Measurements from ENCODE around the gene GHR.

GHR gene

DNA sequence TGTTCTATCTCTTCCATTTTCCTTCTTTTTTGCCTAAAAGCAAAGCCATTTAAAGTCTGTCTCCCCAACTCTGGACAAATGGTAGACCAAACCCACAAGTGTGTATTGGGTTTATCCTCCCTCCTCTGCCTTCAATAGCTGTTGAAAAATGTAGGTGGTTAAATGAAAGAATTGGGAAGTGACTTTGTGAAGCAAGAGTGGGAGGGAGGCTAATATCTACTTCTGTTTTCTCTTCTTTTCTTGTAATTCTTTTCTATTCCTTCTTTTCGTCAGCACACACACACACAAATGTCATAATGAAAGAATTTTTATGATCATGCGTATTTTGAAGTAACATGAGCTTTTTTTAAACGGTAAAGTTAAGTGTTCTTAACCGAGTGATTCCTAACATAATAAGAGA is 337.2 kb downstream of the GHR start:
- no peaks in the 10 kb centered on the region for H3F3A ChIP-seq (ENCODE audit: insufficient read depth, low read length)
- H3K27ac ChIP-seq (ENCODE audit: low read length): no peak overlapping the region
- H3K4me2 ChIP-seq (ENCODE audit: low read depth, low read length): no peak overlapping the region
- no peaks in the 10 kb centered on the region for H3K27me3 ChIP-seq (replicated peaks; ENCODE audit: insufficient read depth, low read length)
- H2AFZ ChIP-seq (ENCODE audit: low read length): no peak overlapping the region
- H3K4me1 ChIP-seq (ENCODE audit: low read length): no peaks in the 10 kb centered on the region
- no peak overlapping the region for H3K4me3 ChIP-seq (ENCODE audit: low read length)
- no peak overlapping the region for H3K9ac ChIP-seq (ENCODE audit: low read length)
- no peaks in the 10 kb centered on the region for H3K79me2 ChIP-seq (ENCODE audit: low read length)
- no peaks in the 10 kb centered on the region for H3K9me3 ChIP-seq (replicated peaks; ENCODE audit: insufficient read depth, low read length)
- H4K20me1 ChIP-seq (ENCODE audit: insufficient read depth, low read length): no peaks in the 10 kb centered on the region
- H3K36me3 ChIP-seq (replicated peaks; ENCODE audit: insufficient read depth, low read length): no peaks in the 10 kb centered on the region
- no peaks in the 10 kb centered on the region for H3K9me2 ChIP-seq (replicated peaks; ENCODE audit: insufficient read depth, low read length)
- TF ChIP-seq, protein P1, sequence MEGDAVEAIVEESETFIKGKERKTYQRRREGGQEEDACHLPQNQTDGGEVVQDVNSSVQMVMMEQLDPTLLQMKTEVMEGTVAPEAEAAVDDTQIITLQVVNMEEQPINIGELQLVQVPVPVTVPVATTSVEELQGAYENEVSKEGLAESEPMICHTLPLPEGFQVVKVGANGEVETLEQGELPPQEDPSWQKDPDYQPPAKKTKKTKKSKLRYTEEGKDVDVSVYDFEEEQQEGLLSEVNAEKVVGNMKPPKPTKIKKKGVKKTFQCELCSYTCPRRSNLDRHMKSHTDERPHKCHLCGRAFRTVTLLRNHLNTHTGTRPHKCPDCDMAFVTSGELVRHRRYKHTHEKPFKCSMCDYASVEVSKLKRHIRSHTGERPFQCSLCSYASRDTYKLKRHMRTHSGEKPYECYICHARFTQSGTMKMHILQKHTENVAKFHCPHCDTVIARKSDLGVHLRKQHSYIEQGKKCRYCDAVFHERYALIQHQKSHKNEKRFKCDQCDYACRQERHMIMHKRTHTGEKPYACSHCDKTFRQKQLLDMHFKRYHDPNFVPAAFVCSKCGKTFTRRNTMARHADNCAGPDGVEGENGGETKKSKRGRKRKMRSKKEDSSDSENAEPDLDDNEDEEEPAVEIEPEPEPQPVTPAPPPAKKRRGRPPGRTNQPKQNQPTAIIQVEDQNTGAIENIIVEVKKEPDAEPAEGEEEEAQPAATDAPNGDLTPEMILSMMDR (IDR thresholded peaks at IDR 0.05; ENCODE audit: low read length): no peak
- TF ChIP-seq EZH2 (optimal IDR thresholded peaks at IDR 0.05; ENCODE audit: low read depth, low read length) (no peak), EZH2phosphoT487 (IDR thresholded peaks at IDR 0.05; ENCODE audit: low read length) (no peak)
- DNase-seq: no peak

DNA sequence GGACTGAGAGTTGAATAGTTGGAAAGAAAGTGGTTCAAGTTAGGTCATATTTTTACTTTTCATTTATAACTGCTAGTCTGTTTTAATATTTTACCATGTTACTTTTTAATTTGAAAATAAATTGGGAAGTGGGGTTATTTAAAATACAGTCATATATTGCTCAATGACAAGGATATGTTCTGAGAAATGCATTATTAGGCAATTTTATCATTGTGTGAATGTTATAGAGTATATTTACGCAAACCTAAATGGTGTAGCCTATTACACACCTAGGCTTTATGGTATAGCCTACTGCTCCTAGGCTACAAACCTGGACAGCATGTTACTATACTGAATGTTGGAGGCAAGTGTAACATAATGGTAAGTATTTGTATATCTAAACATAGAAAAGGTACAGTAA is 338.6 kb downstream of the GHR start:
- H2AFZ ChIP-seq (ENCODE audit: low read length): no peak overlapping the region
- no peaks in the 10 kb centered on the region for H3K4me1 ChIP-seq (ENCODE audit: low read length)
- no peak overlapping the region for H3K4me2 ChIP-seq (ENCODE audit: low read depth, low read length)
- no peaks in the 10 kb centered on the region for H3K27me3 ChIP-seq (replicated peaks; ENCODE audit: insufficient read depth, low read length)
- H3K79me2 ChIP-seq (ENCODE audit: low read length): no peaks in the 10 kb centered on the region
- H3K9ac ChIP-seq (ENCODE audit: low read length): no peak overlapping the region
- H3K9me3 ChIP-seq (replicated peaks; ENCODE audit: insufficient read depth, low read length): no peaks in the 10 kb centered on the region
- no peaks in the 10 kb centered on the region for H3K9me2 ChIP-seq (replicated peaks; ENCODE audit: insufficient read depth, low read length)
- no peak overlapping the region for H3K27ac ChIP-seq (ENCODE audit: low read length)
- no peak for DNase-seq
- no peak for TF ChIP-seq EZH2 (optimal IDR thresholded peaks at IDR 0.05; ENCODE audit: low read depth, low read length)
- TF ChIP-seq EZH2phosphoT487 (IDR thresholded peaks at IDR 0.05; ENCODE audit: low read length): no peak
- TF ChIP-seq, protein P1 (IDR thresholded peaks at IDR 0.05; ENCODE audit: low read length): no peak
- no peak overlapping the region for H3K4me3 ChIP-seq (ENCODE audit: low read length)
- no peaks in the 10 kb centered on the region for H3F3A ChIP-seq (ENCODE audit: insufficient read depth, low read length)
- no peaks in the 10 kb centered on the region for H3K36me3 ChIP-seq (replicated peaks; ENCODE audit: insufficient read depth, low read length)
- no peaks in the 10 kb centered on the region for H4K20me1 ChIP-seq (ENCODE audit: insufficient read depth, low read length)

DNA sequence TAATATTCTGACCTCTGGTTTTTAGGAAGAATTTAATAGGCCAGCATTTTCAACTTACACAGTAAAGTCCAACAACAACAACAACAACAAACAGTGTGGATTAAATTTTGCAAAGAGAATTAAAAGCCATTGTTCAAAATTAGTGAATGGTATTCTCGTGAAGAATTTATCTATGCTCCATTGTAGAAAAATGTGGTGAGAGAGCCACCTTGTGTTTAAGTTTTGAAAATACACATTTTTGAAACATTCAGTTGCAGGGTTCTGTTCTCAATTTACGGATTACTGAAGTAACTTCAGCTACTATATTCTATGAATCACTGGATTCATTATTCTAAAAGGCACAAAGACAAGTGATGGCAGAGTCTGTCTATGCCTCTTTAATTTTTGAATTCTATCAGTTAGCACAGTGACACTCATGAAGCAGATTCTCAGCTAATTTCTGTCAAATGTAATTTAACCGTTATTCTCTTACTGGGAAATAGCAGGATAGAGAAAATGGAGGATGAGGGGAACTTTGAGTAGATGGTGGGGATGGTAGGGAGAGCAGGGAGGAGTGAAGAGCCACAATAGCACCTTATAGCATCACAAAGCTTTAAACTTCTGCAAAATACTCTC is 344.4 kb downstream of the GHR start:
- Histone ChIP-seq H3K27ac (ENCODE audit: low read length) (no peak overlapping the region), H3K9me3 (replicated peaks; ENCODE audit: insufficient read depth, low read length) (no peaks in the 10 kb centered on the region), H4K20me1 (ENCODE audit: insufficient read depth, low read length) (no peaks in the 10 kb centered on the region), H3K36me3 (replicated peaks; ENCODE audit: insufficient read depth, low read length) (no peaks in the 10 kb centered on the region), H3K79me2 (ENCODE audit: low read length) (no peaks in the 10 kb centered on the region), H3F3A (ENCODE audit: insufficient read depth, low read length) (no peaks in the 10 kb centered on the region), H3K9me2 (replicated peaks; ENCODE audit: insufficient read depth, low read length) (no peaks in the 10 kb centered on the region), H3K27me3 (replicated peaks; ENCODE audit: insufficient read depth, low read length) (no peaks in the 10 kb centered on the region), H2AFZ (ENCODE audit: low read length) (no peak overlapping the region), H3K4me3 (ENCODE audit: low read length) (no peak overlapping the region), H3K9ac (ENCODE audit: low read length) (no peak overlapping the region), H3K4me1 (ENCODE audit: low read length) (no peaks in the 10 kb centered on the region), H3K4me2 (ENCODE audit: low read depth, low read length) (no peak overlapping the region)
- peak; percentile 39 for DNase-seq
- no peak for TF ChIP-seq EZH2 (optimal IDR thresholded peaks at IDR 0.05; ENCODE audit: low read depth, low read length)
- TF ChIP-seq, protein P1 (IDR thresholded peaks at IDR 0.05; ENCODE audit: low read length): peak; percentile 58
